Stimulated activated CD8-positive, alpha-beta memory T cell treated with anti-CD3 and anti-CD28 coated beads, Interleukin-15, amount 100 ng/mL, for 1 hour (primary cell): ENCODE results near the gene IQSEC1.

Experiments
- DNase-seq: peaks from one replicate; pipeline ENCODE4 v3.0.0-alpha.2; 2020; ENCODE audit warnings: low read depth

IQSEC1 gene

DNA sequence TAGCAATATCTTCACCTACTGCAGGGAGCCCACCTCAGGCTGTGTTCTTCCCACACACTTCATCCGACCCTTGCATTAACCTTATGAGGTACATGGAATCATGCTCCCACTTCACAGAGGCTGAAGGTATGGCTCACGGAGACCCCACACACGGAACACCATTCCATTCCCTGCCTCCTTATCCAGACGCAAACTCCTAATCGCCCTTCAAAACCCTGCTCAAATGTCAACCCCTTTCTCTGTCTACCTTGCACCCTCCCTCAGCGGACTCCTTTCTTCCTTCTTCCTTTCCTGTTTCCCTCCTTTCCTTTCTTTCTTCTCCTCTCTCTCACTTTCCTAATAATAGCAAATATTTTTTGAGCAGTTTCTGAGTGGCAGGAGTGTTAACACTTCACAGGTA lies 23.8 kb downstream of the IQSEC1 start:
- no peak for DNase-seq

DNA sequence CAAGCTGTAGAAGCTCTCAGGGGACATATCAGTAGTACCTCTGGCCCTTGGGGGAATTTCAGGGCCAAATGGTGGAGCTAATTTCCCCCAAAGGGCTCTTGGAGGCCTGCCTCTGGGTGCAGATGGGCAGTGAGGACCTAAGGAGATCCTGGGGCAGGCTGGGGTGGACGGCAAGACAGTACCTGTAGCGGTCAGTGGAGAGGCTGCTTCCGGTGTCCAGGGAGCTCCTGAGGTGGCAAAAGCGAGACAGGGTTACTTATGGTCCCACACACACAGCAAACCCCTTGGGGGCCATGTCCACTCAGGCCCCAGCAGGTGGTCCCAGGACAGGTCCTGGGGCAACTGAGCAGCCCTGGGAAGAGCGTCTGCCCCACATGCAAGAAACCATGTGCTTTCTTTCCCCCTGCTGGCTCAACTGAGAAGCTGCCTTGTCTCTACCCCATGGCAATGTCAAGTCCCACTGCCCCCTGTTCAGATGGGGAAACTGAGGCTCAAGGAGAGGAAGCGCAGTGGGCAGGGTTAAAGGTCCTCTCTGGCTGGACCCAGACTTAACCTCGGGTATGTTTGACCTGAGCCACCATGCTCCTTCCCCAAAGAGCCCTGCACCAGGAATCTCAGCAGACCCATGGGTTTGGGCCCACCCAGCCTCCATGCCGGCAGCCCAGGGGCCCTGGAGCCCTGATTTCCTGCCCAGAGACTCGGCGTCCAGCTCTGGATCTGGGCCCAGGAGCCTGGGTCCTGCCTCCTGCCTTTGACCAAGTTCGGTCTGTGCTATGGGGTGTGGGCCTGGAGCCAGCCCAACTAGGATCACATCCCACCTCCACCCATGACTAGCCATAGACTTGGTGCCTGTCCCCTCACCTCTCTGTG lies 25.7 kb downstream of the IQSEC1 start:
- DNase-seq, result no peak

DNA sequence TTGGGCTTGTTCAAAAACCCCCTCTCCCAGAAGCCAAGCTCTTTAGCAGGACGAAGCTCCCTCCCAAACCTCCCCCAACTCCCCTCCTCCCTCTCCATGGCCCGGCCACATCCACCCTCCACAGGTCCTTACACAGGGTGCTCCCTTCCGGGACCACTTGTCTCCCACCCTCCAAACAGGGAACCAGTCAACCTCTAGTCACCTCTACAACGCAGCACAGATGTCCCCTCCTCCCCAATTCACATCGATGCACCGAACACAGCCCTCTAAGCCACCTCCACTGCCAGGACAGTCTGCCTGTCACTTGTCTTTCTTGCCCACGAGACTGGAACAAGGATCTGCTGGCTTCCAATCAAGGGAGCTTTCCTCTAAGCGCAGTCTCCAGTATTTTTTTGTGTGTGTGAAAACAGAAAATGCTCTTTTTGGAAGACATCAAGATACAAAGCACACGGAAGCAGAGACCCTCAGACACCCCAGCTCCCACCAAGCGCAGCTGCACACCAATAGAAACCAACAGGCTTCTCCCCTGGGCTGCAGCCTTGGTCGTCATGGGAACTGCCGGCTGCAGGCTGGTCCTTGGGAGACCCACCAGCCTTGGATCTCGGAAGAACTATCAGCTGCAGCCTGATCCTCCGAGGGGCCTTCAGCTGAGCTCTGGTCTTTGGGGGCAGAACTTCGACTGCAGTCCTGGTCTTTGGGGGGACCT lies 26.5 kb downstream of the IQSEC1 start:
- DNase-seq, result no peak

GRCh38 chr3:13045904-13046568 lies 27.2 kb downstream of the IQSEC1 start:
- DNase-seq, result no peak

GRCh38 chr3:13045241-13045903 lies 27.9 kb downstream of the IQSEC1 start:
- no peak for DNase-seq

- DNase-seq, result no peak
Observed at GRCh38 chr3:13044496-13045240, 28.6 kb downstream of the IQSEC1 start.

- DNase-seq, result no peak
Observed at GRCh38 chr3:13043656-13044055, 29.6 kb downstream of the IQSEC1 start.

DNA sequence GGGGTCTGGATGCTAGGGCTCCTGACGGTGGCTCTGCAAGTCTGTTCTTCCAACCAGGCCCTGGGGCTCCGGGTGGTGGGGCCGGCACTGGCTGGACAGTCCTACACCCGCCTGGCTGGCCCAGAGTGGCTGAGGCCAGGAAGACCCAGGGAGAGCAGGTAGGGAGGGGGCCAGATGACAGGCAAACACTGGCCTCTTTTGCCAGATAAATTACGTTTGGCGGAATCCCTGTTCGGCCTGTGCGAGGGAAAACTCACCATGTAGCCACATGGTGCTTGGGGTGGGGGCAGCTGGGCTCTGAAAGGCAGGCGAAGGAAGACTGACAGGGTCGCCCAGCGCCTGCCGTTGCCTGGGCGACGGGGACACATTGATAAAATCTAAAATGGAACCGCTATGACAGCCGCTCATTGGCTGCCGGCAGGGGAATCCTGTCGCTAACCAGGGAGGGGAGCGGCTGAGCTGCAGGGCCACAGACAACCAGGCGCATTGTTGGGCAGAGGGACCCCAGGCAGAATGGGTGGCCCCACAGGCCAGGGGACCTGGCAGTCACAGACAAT lies 30.4 kb downstream of the IQSEC1 start:
- DNase-seq, result no peak

- DNase-seq, result no peak
Observed at GRCh38 chr3:13042127-13042701, 31.0 kb downstream of the IQSEC1 start.

- DNase-seq, result no peak
Observed at GRCh38 chr3:13041113-13041776, 32.0 kb downstream of the IQSEC1 start.

GRCh38 chr3:13040361-13041074 lies 32.7 kb downstream of the IQSEC1 start:
- peak; percentile 10 for DNase-seq

- DNase-seq, result no peak
Observed at GRCh38 chr3:13039213-13039896, 33.9 kb downstream of the IQSEC1 start.

DNA sequence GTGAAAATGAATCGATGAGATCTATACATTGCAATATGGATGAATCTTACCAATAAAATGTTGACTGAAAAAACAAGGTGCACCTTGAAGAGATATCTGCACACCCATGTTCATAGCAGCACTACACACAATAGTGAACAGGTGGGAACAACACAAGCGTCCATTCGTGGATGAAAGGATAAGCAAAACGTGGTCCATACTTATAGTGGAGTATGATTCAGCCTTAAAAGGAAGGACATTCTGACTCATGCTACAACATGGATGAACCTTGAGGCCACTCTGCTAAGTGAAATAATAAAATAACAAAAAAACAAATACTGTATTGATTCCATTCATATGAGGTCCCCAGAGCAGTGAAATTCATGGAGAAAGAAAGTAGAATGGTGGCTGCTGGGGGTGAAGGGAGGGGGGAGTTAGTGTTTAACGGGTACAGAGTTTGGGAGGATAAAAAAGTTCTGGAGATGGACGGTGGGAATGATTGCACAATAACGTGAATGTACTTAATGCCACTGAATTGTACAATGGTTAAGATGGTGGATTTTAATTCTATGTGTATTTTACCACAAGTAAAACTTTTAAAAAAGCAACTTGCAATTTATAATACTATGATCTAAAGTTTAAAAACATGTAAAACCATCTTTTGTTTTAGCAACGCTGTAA lies 35.6 kb downstream of the IQSEC1 start:
- no peak for DNase-seq

DNA sequence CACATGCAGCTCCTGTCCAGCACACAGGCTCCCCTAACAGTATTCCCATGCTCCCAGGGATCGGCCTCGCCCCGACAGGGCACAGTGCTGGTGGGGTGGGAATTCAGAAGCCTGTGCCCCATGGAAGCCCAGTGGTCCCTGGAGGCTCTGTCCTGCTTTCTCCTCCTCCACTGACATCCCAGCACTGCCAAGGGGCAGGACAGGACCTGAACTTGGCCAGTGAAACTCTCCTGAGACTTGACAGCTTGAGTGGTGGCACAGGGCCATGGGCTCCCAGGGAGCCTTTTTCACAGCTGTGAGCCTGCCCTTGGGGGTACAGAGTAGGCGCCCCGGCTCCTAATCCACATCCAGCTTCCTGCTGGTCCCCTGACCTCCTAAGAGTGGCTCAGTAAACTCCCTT lies 38.4 kb downstream of the IQSEC1 start:
- no peak for DNase-seq

DNA sequence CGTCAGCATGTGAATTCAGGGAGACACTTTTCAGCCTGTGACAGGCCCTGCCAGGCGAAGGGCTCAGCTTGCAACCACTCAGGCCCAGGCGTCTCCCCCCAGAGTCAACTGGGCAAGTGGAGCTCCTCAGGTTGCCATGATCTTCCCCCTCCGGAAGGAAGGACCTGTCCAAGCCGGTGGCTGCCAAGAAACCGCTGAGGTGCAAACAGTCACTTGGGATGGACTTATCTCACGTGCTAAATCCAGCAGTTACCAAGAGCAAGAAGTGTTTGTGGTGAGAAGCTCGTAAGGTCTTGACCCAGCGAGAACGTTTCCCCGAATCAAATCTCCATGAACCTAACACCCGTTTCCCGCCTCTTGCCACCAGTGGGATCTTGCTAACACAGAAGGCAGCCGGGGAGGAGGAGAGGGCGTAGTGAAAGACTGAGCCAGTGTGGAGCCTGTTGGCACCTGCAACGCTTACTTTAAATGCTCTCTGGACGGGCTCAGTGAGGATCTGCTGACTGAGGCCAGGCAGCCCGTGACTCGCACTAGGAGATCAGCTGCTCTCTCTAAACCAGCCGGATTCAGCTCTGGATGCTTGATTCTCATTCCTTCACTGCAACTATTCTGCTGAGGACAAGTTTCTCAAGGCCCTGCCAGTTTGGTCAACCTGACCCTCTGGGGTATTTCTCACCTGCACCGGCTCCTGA lies 39.0 kb downstream of the IQSEC1 start:
- no peak for DNase-seq

DNA sequence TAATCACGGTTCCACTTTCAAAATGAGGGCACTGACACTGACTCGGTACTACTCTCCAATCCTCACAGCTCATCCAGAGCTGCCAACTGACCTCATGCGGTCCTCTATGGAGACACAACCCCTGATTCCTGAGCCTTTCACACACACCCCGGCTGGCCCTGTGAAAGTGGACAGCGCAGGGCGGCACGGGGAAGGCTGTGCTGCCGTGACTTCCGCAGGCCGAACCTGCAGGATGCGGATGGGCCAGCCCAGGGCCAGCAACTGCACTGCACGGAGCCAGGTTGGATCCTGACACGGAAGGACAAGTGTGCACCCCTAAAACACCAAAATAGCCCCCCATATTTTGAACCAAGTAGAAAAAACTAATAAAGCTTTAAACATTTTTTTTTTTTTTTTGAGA lies 41.0 kb downstream of the IQSEC1 start:
- no peak for DNase-seq

- DNase-seq, result no peak
Observed at GRCh38 chr3:13031621-13032020, 41.6 kb downstream of the IQSEC1 start.

DNA sequence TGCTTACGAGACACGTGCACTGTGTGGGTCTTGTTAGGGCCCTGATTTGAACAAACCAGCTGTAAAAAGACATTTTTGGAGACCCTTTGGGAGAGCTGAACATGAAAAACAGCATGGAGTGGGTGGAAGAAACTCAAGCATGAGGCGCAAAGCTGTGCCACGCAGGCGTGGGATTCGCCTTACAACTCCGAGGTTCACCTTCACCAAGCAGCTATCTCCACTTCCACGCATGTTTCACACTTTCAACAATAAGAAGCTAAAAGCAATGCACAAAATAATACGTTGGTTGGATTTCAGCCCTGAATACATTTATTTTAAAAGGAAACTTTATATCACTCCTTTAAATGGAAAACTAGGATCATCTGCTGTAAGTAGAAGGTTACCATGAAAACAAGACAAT lies 42.5 kb downstream of the IQSEC1 start:
- no peak for DNase-seq
